Measurements from ENCODE around the gene SOWAHB. TPM values are rescaled to one million over a fixed set of nuclear protein-coding genes. Genes with fewer than 3 reads are reported as not detected.

SOWAHB gene
- total RNA-seq, 1 donor: not detected

GRCh38 chr4:76896614-76897535, 1.1 kb downstream of the SOWAHB start:
- H3K4me3 ChIP-seq (ENCODE audit: low read depth, low read length): peak overlapping the region; percentile 25
- no peak for TF ChIP-seq CTCF (IDR thresholded peaks at IDR 0.05; ENCODE audit: insufficient read depth, low read length)
- DNase-seq (ENCODE audit: low read depth): no peak

GRCh38 chr4:76896048-76896447, 1.9 kb downstream of the SOWAHB start:
- H3K4me3 ChIP-seq (ENCODE audit: low read depth, low read length): no peak overlapping the region
- no peak for TF ChIP-seq CTCF (IDR thresholded peaks at IDR 0.05; ENCODE audit: insufficient read depth, low read length)
- DNase-seq (ENCODE audit: low read depth): no peak

GRCh38 chr4:76895619-76896018, 2.3 kb downstream of the SOWAHB start:
- TF ChIP-seq CTCF (IDR thresholded peaks at IDR 0.05; ENCODE audit: insufficient read depth, low read length): no peak
- DNase-seq (ENCODE audit: low read depth): no peak
- no peak overlapping the region for H3K4me3 ChIP-seq (ENCODE audit: low read depth, low read length)

- TF ChIP-seq CTCF (IDR thresholded peaks at IDR 0.05; ENCODE audit: insufficient read depth, low read length): no peak
- no peak for DNase-seq (ENCODE audit: low read depth)
- no peak overlapping the region for H3K4me3 ChIP-seq (ENCODE audit: low read depth, low read length)
These were observed 3.2 kb downstream of the SOWAHB start for GRCh38 chr4:76894537-76895255.

GRCh38 chr4:76892601-76893000, 5.3 kb downstream of the SOWAHB start:
- DNase-seq (ENCODE audit: low read depth): no peak
- no peak overlapping the region for H3K4me3 ChIP-seq (ENCODE audit: low read depth, low read length)
- TF ChIP-seq CTCF (IDR thresholded peaks at IDR 0.05; ENCODE audit: insufficient read depth, low read length): no peak

- H3K4me3 ChIP-seq (ENCODE audit: low read depth, low read length): no peak overlapping the region
- no peak for DNase-seq (ENCODE audit: low read depth)
- no peak for TF ChIP-seq CTCF (IDR thresholded peaks at IDR 0.05; ENCODE audit: insufficient read depth, low read length)
These were observed 5.9 kb downstream of the SOWAHB start for GRCh38 chr4:76892001-76892400.
